HEK293T (cell line): Measurements from ENCODE around the gene MGST2.

Experiments used
- CTCF ChIA-PET: fragments of 350-600 bp; formaldehyde crosslinking; extraction: SDS; loops from one replicate; lab custom pipeline; 2021; ENCODE audit warnings: antibody characterized with exemption, inconsistent platforms; lab: Yijun Ruan, JAX
- POLR2A ChIA-PET: fragments of 350-600 bp; formaldehyde crosslinking; extraction: SDS; loops from one replicate; lab custom pipeline; 2020; ENCODE audit warnings: antibody characterized with exemption, inconsistent platforms; lab: Yijun Ruan, JAX
- DNase-seq: peaks from one replicate; pipeline ENCODE4 v3.0.0; 2012; ENCODE audit warnings: mixed read lengths; ENCODE audit errors: extremely low spot score
- ARNT ChIP-seq: fragments of 450-650 bp; IDR thresholded peaks from 2 replicates; pipeline ENCODE4 v1.6.1; 2017; ENCODE audit warnings: mild to moderate bottlenecking
- BHLHE40 ChIP-seq: fragments of 450-650 bp; IDR thresholded peaks from 2 replicates; pipeline ENCODE4 v1.6.1; 2016; ENCODE audit warnings: mild to moderate bottlenecking, moderate library complexity, borderline replicate concordance
- CTBP1 ChIP-seq: fragments of 450-650 bp; IDR thresholded peaks from 2 replicates; pipeline ENCODE4 v1.6.1; 2016; ENCODE audit warnings: borderline replicate concordance
- ELF4 ChIP-seq: fragments of 450-650 bp; IDR thresholded peaks from 2 replicates; pipeline ENCODE4 v1.6.1; 2017; ENCODE audit warnings: antibody characterized with exemption
- FOXA1 ChIP-seq: fragments of 450-650 bp; IDR thresholded peaks from 2 replicates; pipeline ENCODE4 v1.6.1; 2016; ENCODE audit warnings: mild to moderate bottlenecking
- FOXK2 ChIP-seq: fragments of 450-650 bp; IDR thresholded peaks from 2 replicates; pipeline ENCODE4 v1.6.1; 2016; ENCODE audit warnings: mild to moderate bottlenecking
- FOXM1 ChIP-seq: fragments of 450-650 bp; IDR thresholded peaks from 2 replicates; pipeline ENCODE4 v1.6.1; 2017; ENCODE audit warnings: mild to moderate bottlenecking, borderline replicate concordance
- HDGF ChIP-seq: fragments of 450-650 bp; IDR thresholded peaks from 2 replicates; pipeline ENCODE4 v1.6.1; 2017; ENCODE audit warnings: antibody characterized with exemption, borderline replicate concordance
- L3MBTL2 ChIP-seq: fragments of 450-650 bp; conservative IDR thresholded peaks from 2 replicates; pipeline ENCODE4 v1.6.1; 2016; ENCODE audit warnings: mild to moderate bottlenecking
- LEF1 ChIP-seq: fragments of 450-650 bp; IDR thresholded peaks from 2 replicates; pipeline ENCODE4 v1.6.1; 2017; ENCODE audit warnings: mild to moderate bottlenecking, borderline replicate concordance
- NFRKB ChIP-seq: fragments of 450-650 bp; IDR thresholded peaks from 2 replicates; pipeline ENCODE4 v1.6.1; 2016; ENCODE audit warnings: mild to moderate bottlenecking, moderate library complexity
- SP1 ChIP-seq: fragments of 450-650 bp; IDR thresholded peaks from 2 replicates; pipeline ENCODE4 v1.6.1; 2017
- SUZ12 ChIP-seq: fragments of 450-650 bp; IDR thresholded peaks from 2 replicates; pipeline ENCODE4 v1.6.1; 2016; ENCODE audit warnings: mild to moderate bottlenecking
- TARDBP ChIP-seq: fragments of 450-650 bp; IDR thresholded peaks from 2 replicates; pipeline ENCODE4 v1.6.1; 2016
- ZNF384 ChIP-seq: fragments of 450-650 bp; IDR thresholded peaks from 2 replicates; pipeline ENCODE4 v1.6.1; 2016
- TF ChIP-seq, protein P1 (sequence below): fragments of 450-650 bp; IDR thresholded peaks from 2 replicates; pipeline ENCODE4 v1.6.1; 2016

MGST2 gene

DNA sequence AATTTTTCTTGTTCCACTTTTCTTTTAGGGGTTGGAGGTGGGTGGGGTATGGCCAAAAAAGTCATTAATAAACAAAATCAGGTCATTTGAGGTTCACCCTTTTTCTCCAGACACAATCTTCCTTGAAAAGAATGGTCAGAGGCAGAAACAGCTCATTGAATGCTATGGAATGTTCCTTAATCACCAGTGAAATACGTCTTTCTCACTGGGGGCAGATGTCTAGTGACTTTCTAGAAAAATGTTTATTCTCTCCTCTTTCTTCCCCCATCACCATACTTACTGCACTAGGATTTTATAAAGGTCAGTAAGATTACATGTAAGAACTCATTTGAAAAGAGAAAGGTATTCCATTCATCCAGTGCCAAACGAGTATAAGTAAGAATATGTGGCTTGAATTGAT, 44.5 kb downstream of the MGST2 start:
- DNase-seq, result no peak
- no peak for TF ChIP-seq ARNT
- no peak for TF ChIP-seq NFRKB
- no peak for TF ChIP-seq CTBP1
- TF ChIP-seq BHLHE40, result no peak
- ChIA-PET POLR2A (no interaction called here), CTCF (interaction anchor here (0.6 to 1.5 kb wide), 3 partner anchors 24 to 58 kb away, joined by 3 read pairs; no protein-coding TSS in a partner anchor)

DNA sequence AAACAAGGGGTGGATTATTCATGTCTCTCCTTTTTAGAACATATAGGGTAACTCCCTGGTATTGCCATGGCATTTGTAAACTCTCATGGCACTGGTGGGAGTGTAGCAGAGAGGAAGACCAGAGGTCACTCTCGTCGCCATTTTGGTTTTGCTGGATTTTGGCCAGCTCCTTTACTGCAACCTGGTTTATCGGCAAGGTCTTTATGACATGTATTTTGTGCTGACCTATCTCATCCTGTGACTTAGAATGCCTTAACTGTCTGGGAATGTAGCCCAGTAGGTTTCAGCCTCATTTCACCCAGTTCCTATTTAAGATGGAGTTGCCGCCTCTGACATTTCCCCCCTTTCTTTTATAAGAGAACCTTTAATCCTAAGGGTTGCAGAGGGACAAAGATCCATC, 45.8 kb downstream of the MGST2 start:
- DNase-seq, result no peak
- POLR2A ChIA-PET, result no interaction called here

DNA sequence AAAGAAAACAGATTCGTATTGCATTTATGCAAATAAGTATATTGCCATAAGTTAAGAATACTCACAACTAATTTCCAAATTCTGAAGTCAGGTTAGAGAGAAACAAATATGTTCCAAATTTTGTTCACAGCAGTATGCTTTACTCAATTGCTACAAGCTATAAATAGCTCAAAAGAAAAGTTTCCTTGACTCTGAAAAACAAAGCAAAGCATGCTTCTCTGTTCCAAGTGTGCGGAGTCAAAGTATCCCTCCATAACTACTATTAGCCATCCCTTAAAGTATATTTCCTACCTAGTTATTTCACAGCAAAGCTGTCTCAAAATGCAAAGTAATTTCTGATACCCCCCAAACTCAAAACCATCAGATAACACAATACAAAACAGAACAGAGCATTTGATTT, 47.3 kb downstream of the MGST2 start:
- ChIA-PET POLR2A (no interaction called here), CTCF (interaction anchor here (1.5 kb wide), 1 partner anchor 48 kb away, joined by 3 read pairs; no protein-coding TSS in a partner anchor)
- no peak for TF ChIP-seq BHLHE40
- no peak for DNase-seq

More for the DNA sequence above, 45.8 kb downstream of the MGST2 start:
- TF ChIP-seq FOXM1, result no peak
- CTCF ChIA-PET, result interaction anchor here (1.5 kb wide), 1 partner anchor 47 kb away, joined by 3 read pairs; no protein-coding TSS in a partner anchor

DNA sequence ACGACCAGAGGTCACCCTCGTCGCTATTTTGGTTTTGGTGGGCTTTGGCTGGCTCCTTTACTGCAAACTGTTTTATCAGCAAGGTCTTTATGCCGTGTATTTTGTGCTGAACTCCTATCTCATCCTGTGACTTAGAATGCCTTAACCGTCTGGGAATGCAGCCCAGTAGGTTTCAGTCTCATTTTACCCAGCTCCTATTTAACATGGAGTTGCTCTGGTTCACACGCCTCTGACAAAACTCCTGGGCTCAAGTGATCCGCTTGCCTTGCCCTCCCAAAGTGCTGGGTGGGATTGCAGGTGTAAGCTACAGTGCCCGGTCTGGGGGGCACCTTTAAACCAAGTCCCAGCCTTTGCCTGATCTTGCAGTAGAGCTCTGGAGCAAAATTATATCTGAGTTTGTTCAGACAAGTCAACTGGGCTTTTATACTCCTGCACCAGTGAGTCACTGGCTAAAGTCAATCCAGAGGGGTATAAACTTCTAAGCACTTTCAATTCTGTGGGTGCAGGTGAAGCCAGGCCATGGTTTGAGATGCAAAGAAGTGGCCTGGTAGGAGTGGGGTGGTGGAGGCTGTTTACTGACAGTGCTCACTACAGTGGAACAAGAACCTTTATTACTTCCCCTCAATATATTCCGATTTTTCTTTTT, 50.2 kb downstream of the MGST2 start:
- TF ChIP-seq FOXK2, result no peak
- ChIA-PET POLR2A (no interaction called here), CTCF (interaction anchor here (0.8 kb wide), 1 partner anchor 17 kb away, joined by 3 read pairs; no protein-coding TSS in a partner anchor)
- no peak for DNase-seq

DNA sequence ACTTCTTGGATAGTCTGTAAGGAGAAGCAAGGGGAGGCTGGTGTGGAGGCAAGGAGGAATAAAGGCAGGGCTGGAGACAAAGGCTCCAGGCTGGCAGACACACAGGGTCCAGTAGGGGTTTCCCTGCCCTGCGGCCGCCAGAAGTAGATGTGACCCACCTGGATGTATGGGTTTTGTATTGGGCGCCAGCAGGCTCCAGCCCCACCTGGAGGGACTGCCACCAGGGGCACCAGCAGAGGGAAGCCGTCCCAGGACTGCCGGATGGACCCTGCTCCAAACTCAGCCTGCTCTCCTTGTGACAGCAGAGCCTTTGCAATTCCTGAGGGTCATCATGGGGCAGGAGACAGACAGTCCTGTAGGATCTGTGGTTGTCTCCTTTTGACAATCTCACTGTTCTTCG, 52.7 kb downstream of the MGST2 start:
- POLR2A ChIA-PET, result no interaction called here

DNA sequence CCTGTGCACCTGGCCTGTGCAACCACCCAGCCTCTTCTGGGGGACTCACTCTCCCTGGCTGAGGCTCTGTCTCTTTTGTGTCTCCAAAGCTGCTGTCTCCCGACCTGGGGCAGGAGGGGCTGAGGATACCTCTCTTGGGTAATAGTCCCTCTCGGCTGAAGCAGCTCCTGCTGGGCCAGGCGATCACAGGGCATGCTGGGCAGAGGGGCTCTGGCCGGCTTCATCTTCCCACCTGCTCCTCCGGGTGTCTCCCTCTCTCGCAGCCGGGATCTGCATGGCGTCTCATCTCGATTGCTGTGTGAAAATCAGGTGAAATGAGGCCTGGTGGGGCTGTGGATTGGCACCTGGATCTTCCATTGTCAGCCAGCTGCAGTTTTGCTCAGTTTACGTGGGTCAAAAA, 53.2 kb downstream of the MGST2 start:
- no peak for DNase-seq
- ChIA-PET POLR2A (no interaction called here), CTCF (no interaction called here)
- no peak for TF ChIP-seq ARNT
- TF ChIP-seq ZNF384, result no peak
- TF ChIP-seq L3MBTL2, result no peak
- no peak for TF ChIP-seq NFRKB
- TF ChIP-seq TARDBP, result no peak
- TF ChIP-seq ELF4, result no peak
- no peak for TF ChIP-seq SP1
- no peak for TF ChIP-seq FOXK2
- no peak for TF ChIP-seq BHLHE40
- no peak for TF ChIP-seq HDGF
- TF ChIP-seq FOXM1, result no peak
- no peak for TF ChIP-seq FOXA1
- no peak for TF ChIP-seq LEF1
- TF ChIP-seq CTBP1, result no peak

More for the DNA sequence above, 52.7 kb downstream of the MGST2 start:
- no peak for DNase-seq
- TF ChIP-seq FOXM1 (no peak), L3MBTL2 (no peak)
- CTCF ChIA-PET, result no interaction called here

DNA sequence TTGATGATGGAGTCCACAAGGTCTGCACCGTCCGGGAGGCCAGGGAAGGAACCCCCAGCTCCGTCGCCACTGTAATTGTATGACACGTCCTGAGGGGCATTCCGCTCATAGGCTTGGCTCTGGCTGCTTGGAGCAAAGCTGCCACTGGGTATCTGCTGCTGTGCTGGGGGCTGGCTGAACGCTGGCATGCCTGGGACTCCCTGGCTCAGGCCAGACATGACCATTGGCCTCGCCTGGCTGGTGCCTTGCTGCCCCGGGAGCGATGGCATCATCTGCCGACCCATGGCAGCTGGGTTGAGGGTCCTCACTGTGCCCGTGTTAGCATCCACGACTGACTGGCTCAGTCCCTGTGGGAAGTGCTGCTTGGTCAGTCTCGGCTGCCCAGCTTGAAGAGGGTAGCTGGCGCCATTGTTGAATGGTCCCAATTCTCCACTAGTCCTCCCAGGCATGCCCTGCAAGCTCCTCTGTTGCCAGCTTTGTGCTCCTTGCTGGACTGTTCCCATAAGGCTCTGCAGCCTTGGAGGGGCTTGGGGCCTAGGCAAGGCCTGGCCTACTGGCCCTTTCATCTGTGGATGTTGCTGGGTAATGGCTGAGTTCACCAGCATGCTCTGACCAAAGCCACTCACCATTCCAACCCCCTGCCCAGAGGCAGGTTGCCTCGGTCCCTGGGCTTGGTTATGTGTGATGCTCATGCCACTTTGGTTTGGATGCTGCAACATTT, 53.9 kb downstream of the MGST2 start:
- DNase-seq, result no peak
- CTCF ChIA-PET, result no interaction called here
- POLR2A ChIA-PET, result no interaction called here
- TF ChIP-seq LEF1 (no peak), FOXK2 (no peak), HDGF (no peak), ARNT (no peak), SUZ12 (no peak), TARDBP (no peak), ZNF384 (no peak), SP1 (no peak), NFRKB (no peak), CTBP1 (no peak), BHLHE40 (no peak)
- TF ChIP-seq, protein P1, sequence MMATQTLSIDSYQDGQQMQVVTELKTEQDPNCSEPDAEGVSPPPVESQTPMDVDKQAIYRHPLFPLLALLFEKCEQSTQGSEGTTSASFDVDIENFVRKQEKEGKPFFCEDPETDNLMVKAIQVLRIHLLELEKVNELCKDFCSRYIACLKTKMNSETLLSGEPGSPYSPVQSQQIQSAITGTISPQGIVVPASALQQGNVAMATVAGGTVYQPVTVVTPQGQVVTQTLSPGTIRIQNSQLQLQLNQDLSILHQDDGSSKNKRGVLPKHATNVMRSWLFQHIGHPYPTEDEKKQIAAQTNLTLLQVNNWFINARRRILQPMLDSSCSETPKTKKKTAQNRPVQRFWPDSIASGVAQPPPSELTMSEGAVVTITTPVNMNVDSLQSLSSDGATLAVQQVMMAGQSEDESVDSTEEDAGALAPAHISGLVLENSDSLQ, result no peak

DNA sequence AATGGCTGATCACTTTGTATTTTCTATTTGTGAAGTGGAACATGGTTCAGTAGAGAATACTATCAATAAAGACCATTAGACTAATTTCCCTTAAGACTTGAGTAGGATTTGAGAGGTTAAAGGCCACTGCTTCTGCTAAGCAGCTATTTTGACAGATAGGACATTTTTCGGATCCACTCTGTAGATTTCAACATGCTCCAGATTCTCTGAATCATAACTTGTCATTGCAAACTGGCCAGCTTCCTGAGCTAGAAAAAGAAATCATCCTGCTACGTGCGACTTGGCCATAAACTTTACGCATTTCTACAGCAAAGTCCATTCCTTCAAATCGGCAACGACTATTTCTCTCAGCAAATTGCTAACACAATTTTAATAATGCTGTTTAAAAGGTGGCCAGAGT, 55.2 kb downstream of the MGST2 start:
- ChIA-PET CTCF (no interaction called here), POLR2A (no interaction called here)
- TF ChIP-seq FOXM1 (no peak), SUZ12 (no peak), HDGF (no peak), NFRKB (no peak), FOXA1 (no peak)
- no peak for DNase-seq

DNA sequence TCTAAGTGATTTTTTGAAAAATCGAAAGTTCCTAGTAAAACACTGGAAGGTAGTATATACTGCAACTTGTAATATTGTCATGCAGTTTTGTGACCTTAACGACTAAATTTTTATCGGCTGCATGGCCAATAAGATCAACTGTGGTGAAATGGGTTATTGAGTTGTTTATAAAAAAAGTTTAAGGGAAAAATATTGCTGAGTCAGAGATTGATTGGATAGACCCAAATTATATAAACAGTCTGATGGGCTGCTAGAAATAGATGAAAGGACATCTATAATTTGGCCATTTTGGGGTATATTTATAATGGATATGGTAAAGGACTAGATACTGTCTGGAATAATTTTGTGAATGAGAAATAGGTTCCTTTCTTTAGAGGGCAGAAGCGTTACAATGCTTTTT, 56.2 kb downstream of the MGST2 start:
- ChIA-PET POLR2A (no interaction called here), CTCF (no interaction called here)
- TF ChIP-seq FOXA1, result no peak
- TF ChIP-seq ELF4, result no peak
- TF ChIP-seq L3MBTL2, result no peak
- TF ChIP-seq NFRKB, result no peak
- TF ChIP-seq, protein P1, result no peak
- no peak for TF ChIP-seq TARDBP
- no peak for TF ChIP-seq SUZ12
- TF ChIP-seq ZNF384, result no peak
- no peak for TF ChIP-seq FOXK2
- no peak for TF ChIP-seq SP1
- TF ChIP-seq FOXM1, result no peak
- TF ChIP-seq CTBP1, result no peak
- TF ChIP-seq HDGF, result no peak
- no peak for TF ChIP-seq LEF1
- no peak for TF ChIP-seq BHLHE40
- no peak for TF ChIP-seq ARNT
- DNase-seq, result no peak
